MG63 (cell line): ENCODE measurements around the gene EPHX1. TPM values are rescaled to one million over a fixed set of nuclear protein-coding genes. Genes with fewer than 3 reads are reported as not detected.
"Not testable (repeated sequence)": the region's sequence is repeated elsewhere in the genome, so short reads cannot be mapped to it uniquely, and the experiment has no call there.

Source experiments
- DNase-seq: peaks from one replicate; pipeline ENCODE4 v3.0.0-alpha.2; 2020
- H3K27me3 ChIP-seq: fragments of 250-450 bp; sonication (Bioruptor Pico); 2 replicates; pipeline ENCODE4 v1.5.1; 2020; ENCODE audit warnings: mild to moderate bottlenecking, moderate library complexity
- H3K36me3 ChIP-seq: fragments of 250-450 bp; sonication (Bioruptor Pico); 2 replicates; pipeline ENCODE4 v1.5.1; 2020; ENCODE audit warnings: mild to moderate bottlenecking, moderate library complexity
- H3K4me3 ChIP-seq: fragments of 250-450 bp; sonication (Bioruptor Pico); 2 replicates; pipeline ENCODE4 v1.5.1; 2020; ENCODE audit warnings: mild to moderate bottlenecking, moderate library complexity
- H3K9me3 ChIP-seq: fragments of 250-450 bp; sonication (Bioruptor Pico); 2 replicates; pipeline ENCODE4 v1.5.1; 2020; ENCODE audit warnings: mild to moderate bottlenecking, moderate library complexity
- total RNA-seq: library from RNA; depleted of rRNA; stranded (reverse); fragments of >200 nt; shearing (Covaris generic); gene quantifications from 2 replicates; pipeline ENCODE4 v1.2.3, GENCODE V29; 2014; ENCODE audit warnings: low replicate concordance

EPHX1 gene
- total RNA-seq, 1 experiment from 2014 or later: 80.7 TPM

GRCh38 chr1:225772848-225773247 lies 37.1 kb upstream of the EPHX1 start:
- H3K27me3 ChIP-seq: no peaks in the 10 kb centered on the region
- 0 out of 2 replicates have a peak overlapping the region, but pooled peaks have one; percentile 0 for H3K4me3 ChIP-seq
- DNase-seq: peak; percentile 78

GRCh38 chr1:225774281-225775147 lies 35.4 kb upstream of the EPHX1 start:
- no peaks in the 10 kb centered on the region for H3K9me3 ChIP-seq
- no peak for DNase-seq
- peaks cover 15% of the 10 kb centered on the region for H3K36me3 ChIP-seq
- no peak overlapping the region for H3K4me3 ChIP-seq
- H3K27me3 ChIP-seq: no peaks in the 10 kb centered on the region

More at GRCh38 chr1:225772848-225773247, 37.1 kb upstream of the EPHX1 start:
- Histone ChIP-seq H3K36me3 (peaks cover 1% of the 10 kb centered on the region), H3K9me3 (no peaks in the 10 kb centered on the region)

- DNase-seq: no peak
- no peaks in the 10 kb centered on the region for H3K27me3 ChIP-seq
- H3K9me3 ChIP-seq: no peaks in the 10 kb centered on the region
- H3K4me3 ChIP-seq: no peak overlapping the region
- H3K36me3 ChIP-seq: peaks cover 26% of the 10 kb centered on the region
These were observed 33.6 kb upstream of the EPHX1 start for GRCh38 chr1:225776294-225776693.

- H3K4me3 ChIP-seq: peak overlapping the region; percentile 92
- no peaks in the 10 kb centered on the region for H3K9me3 ChIP-seq
- DNase-seq: no peak
These were observed 32.8 kb upstream of the EPHX1 start for GRCh38 chr1:225777058-225777582.

GRCh38 chr1:225777583-225778336 lies 32.2 kb upstream of the EPHX1 start, which contains the start of gene SRP9:
Gene SRP9, plus strand, starts transcription at chr1:225777826. Its CDS starts 115 bp downstream, at chr1:225777941.
- peak within 1 kb of the TSS; percentile 92 for H3K4me3 ChIP-seq
- no peaks in the 10 kb centered on the region for H3K27me3 ChIP-seq
- no peaks in the 10 kb centered on the region for H3K9me3 ChIP-seq
- DNase-seq: peak; percentile 100
- H3K36me3 ChIP-seq: peaks cover 38% of the 10 kb centered on the region

More at GRCh38 chr1:225777058-225777582, 32.8 kb upstream of the EPHX1 start:
- H3K36me3 ChIP-seq: peaks cover 32% of the 10 kb centered on the region
- H3K27me3 ChIP-seq: no peaks in the 10 kb centered on the region

- Histone ChIP-seq H3K9me3 (no peaks in the 10 kb centered on the region), H3K4me3 (peak overlapping the region; percentile 92), H3K27me3 (no peaks in the 10 kb centered on the region), H3K36me3 (peaks cover 43% of the 10 kb centered on the region)
- no peak for DNase-seq
These were observed 31.6 kb upstream of the EPHX1 start for GRCh38 chr1:225778337-225778669.

- Histone ChIP-seq H3K4me3 (peak overlapping the region; percentile 92), H3K36me3 (peaks cover 50% of the 10 kb centered on the region)
- H3K9me3 ChIP-seq, H3K27me3 ChIP-seq, DNase-seq: not testable (repeated sequence)
These were observed 30.8 kb upstream of the EPHX1 start for GRCh38 chr1:225779165-225779564.

GRCh38 chr1:225780134-225780533 lies 29.8 kb upstream of the EPHX1 start:
- no peak for DNase-seq
- H3K4me3 ChIP-seq: no peak overlapping the region
- H3K9me3 ChIP-seq: no peaks in the 10 kb centered on the region
- peaks cover 59% of the 10 kb centered on the region for H3K36me3 ChIP-seq
- H3K27me3 ChIP-seq: no peaks in the 10 kb centered on the region

- Histone ChIP-seq H3K9me3 (no peaks in the 10 kb centered on the region), H3K4me3 (no peak overlapping the region), H3K36me3 (peaks cover 64% of the 10 kb centered on the region), H3K27me3 (no peaks in the 10 kb centered on the region)
- DNase-seq: no peak
These were observed 29.3 kb upstream of the EPHX1 start for GRCh38 chr1:225780630-225781029.

GRCh38 chr1:225789142-225789541 lies 20.8 kb upstream of the EPHX1 start:
- not testable (repeated sequence) for H3K4me3 ChIP-seq, DNase-seq, H3K27me3 ChIP-seq, H3K9me3 ChIP-seq
- H3K36me3 ChIP-seq: peaks cover 82% of the 10 kb centered on the region

GRCh38 chr1:225794954-225795353 lies 15.0 kb upstream of the EPHX1 start:
- H3K4me3 ChIP-seq: no peak overlapping the region
- H3K36me3 ChIP-seq: peaks cover 47% of the 10 kb centered on the region
- no peaks in the 10 kb centered on the region for H3K9me3 ChIP-seq
- no peak for DNase-seq
- no peaks in the 10 kb centered on the region for H3K27me3 ChIP-seq

- peaks cover 39% of the 10 kb centered on the region for H3K36me3 ChIP-seq
- H3K27me3 ChIP-seq, H3K9me3 ChIP-seq, DNase-seq, H3K4me3 ChIP-seq: not testable (repeated sequence)
These were observed 13.8 kb upstream of the EPHX1 start for GRCh38 chr1:225796097-225796496.

- DNase-seq, H3K27me3 ChIP-seq, H3K9me3 ChIP-seq, H3K4me3 ChIP-seq: not testable (repeated sequence)
- H3K36me3 ChIP-seq: peaks cover 10% of the 10 kb centered on the region; the same call in 1 of the 2 replicates
These were observed 8.8 kb upstream of the EPHX1 start for GRCh38 chr1:225801146-225801545.

GRCh38 chr1:225806249-225806648 lies 3.7 kb upstream of the EPHX1 start:
- no peaks in the 10 kb centered on the region for H3K27me3 ChIP-seq
- no peak for DNase-seq
- H3K36me3 ChIP-seq: no peaks in the 10 kb centered on the region
- H3K9me3 ChIP-seq: no peaks in the 10 kb centered on the region
- H3K4me3 ChIP-seq: no peak overlapping the region

GRCh38 chr1:225806736-225807135 lies 3.2 kb upstream of the EPHX1 start:
- H3K4me3 ChIP-seq, H3K9me3 ChIP-seq, H3K27me3 ChIP-seq, DNase-seq, H3K36me3 ChIP-seq: not testable (repeated sequence)

- Histone ChIP-seq H3K4me3 (no peak overlapping the region), H3K27me3 (no peaks in the 10 kb centered on the region), H3K36me3 (peaks cover 7% of the 10 kb centered on the region; the same call in 1 of the 2 replicates), H3K9me3 (no peaks in the 10 kb centered on the region)
- DNase-seq: no peak
These were observed 1.8 kb upstream of the EPHX1 start for GRCh38 chr1:225808136-225808535.
